Ovary (tissue), 9 donors: ENCODE measurements around the gene PPM1B. TPM values are rescaled to one million over a fixed set of nuclear protein-coding genes. Genes with fewer than 3 reads are reported as not detected.

Experiments
- DNase-seq, 5 donors: peaks; one replicate each; pipeline ENCODE4 v3.0.0-alpha.2; 2019 to 2020
- H3K27ac ChIP-seq, 2 donors: fragments of 200-600 bp; one replicate each; pipeline versions ENCODE4 v1.5.1 to v1.8.0; 2019 to 2022
- H3K27me3 ChIP-seq: fragments of 200-600 bp; one replicate; pipeline ENCODE4 v1.8.0; 2022
- H3K36me3 ChIP-seq: fragments of 200-600 bp; sonication (generic); one replicate; pipeline ENCODE4 v1.5.1; 2019
- H3K4me1 ChIP-seq: one replicate; pipeline ENCODE4 v1.8.1; 2013; ENCODE audit warnings: mild to moderate bottlenecking, moderate library complexity; ENCODE audit not compliant: insufficient read depth
- H3K4me3 ChIP-seq: fragments of 200-600 bp; sonication (generic); one replicate; pipeline ENCODE4 v1.5.1; 2017
- H3K9me3 ChIP-seq, 2 donors: fragments of 200-600 bp in 1 of 2; sonication (generic) in 1 of 2; one replicate each; pipeline versions ENCODE4 v1.5.1 to v1.8.1; 2013 to 2019; ENCODE audit warnings: mild to moderate bottlenecking in 1 of 2, moderate library complexity in 1 of 2
- CTCF ChIP-seq, 3 donors: fragments of 450-650 bp in 2 of 3; fragments of 200-600 bp in 1 of 3; IDR thresholded peaks; one replicate each; pipeline versions ENCODE4 v1.5.1 to v1.8.0; 2016 to 2022; ENCODE audit warnings: antibody characterized with exemption in 3 of 3, mild to moderate bottlenecking in 1 of 3
- EP300 ChIP-seq: sonication (generic); formaldehyde crosslinking; IDR thresholded peaks from one replicate; pipeline ENCODE4 v1.6.1; 2017; ENCODE audit warnings: antibody characterized with exemption
- POLR2A ChIP-seq: fragments of 450-650 bp; IDR thresholded peaks from one replicate; pipeline ENCODE4 v1.6.1; 2017; ENCODE audit warnings: antibody characterized with exemption, mild to moderate bottlenecking, moderate library complexity
- WGBS, 3 donors: extraction: QIAGEN DNeasy Blood & Tissue Kit in 1 of 3; methylation state at CpG; one replicate each; pipeline versions ENCODE4 v1.1.5 to v1.1.7; 2013 to 2017; 5-methylcytosine and 5-hydroxymethylcytosine counted together
- intact Hi-C, 4 donors: fragments of 100-400 bp; cut with DNase I; formaldehyde crosslinking; loops; one replicate each; pipeline versions ENCODE4 v1.11.0 to v1.15.1; 2022 to 2023
- polyA plus RNA-seq, 2 donors: library from polyadenylated mRNA; stranded (reverse); fragments of 200-250 nt in 1 of 2; fragments of 350-450 nt in 1 of 2; fragmentation: Illumina TruSeq in 1 of 2; extraction: RNeasy Lipid Tissue Mini Kit (QIAGEN cat#74804) in 1 of 2; gene quantifications; one replicate each; pipeline ENCODE4 v1.2.3, GENCODE V29; 2013 to 2014
- total RNA-seq, 7 donors: library from RNA; depleted of rRNA in 2 of 7; stranded (reverse); fragments of >200 nt in 2 of 7; fragmentation: NEBNext Ultra II Directional in 3 of 7; extraction: Animal tissue kit (Norgen Biotek cat#: 25700) in 3 of 7; gene quantifications; one replicate each; pipeline versions ENCODE4 v1.1.0 to v1.2.4, GENCODE V29; 2016 to 2023
- donor health status: DM: no; HTN: no; CAD: no; lungs with moderate emphysema.
- donor health status: DM: no; HTN: no; CAD: no.
- donor health status: Bipolar disorder and iron deficiency.
- donor health status: DM: yes; HTN: yes; CAD: no.
- donor health status: DM: no; HTN: no; CAD: no.
- donor health status: DM: yes; HTN: yes; CAD: no.

PPM1B gene
- total and polyA plus RNA-seq, 9 donors: 27.6 to 43.4 (median 35.7) TPM

GRCh38 chr2:44137872-44138551 is 30.7 kb upstream of the PPM1B start:
- intact Hi-C loops: no loop called here
- Histone ChIP-seq H3K36me3 (no peaks in the 10 kb centered on the region), H3K27me3 (no peaks in the 10 kb centered on the region), H3K4me3 (no peak overlapping the region), H3K27ac (no peak overlapping the region), H3K9me3 (no peaks in the 10 kb centered on the region), H3K4me1 (peaks cover 2% of the 10 kb centered on the region)
- DNase-seq: no peak
- TF ChIP-seq POLR2A (no peak), EP300 (no peak), CTCF (IDR thresholded peaks at IDR 0.05) (no peak)
- 94 to 96% (median 95%) methylated on average over 4 of the region's 4 CpGs for WGBS, 3 donors

GRCh38 chr2:44139741-44140140 is 28.9 kb upstream of the PPM1B start:
- Histone ChIP-seq H3K4me3 (no peak overlapping the region), H3K27ac (no peak overlapping the region), H3K9me3 (no peaks in the 10 kb centered on the region), H3K4me1 (peaks cover 2% of the 10 kb centered on the region), H3K27me3 (no peaks in the 10 kb centered on the region), H3K36me3 (no peaks in the 10 kb centered on the region)
- no peak for TF ChIP-seq EP300
- no peak for TF ChIP-seq CTCF (IDR thresholded peaks at IDR 0.05)
- TF ChIP-seq POLR2A: no peak
- intact Hi-C loops: no loop called here
- 92 to 98% (median 94%) methylated on average over 1 of the region's 1 CpG for WGBS, 3 donors
- DNase-seq: no peak

GRCh38 chr2:44142306-44142705 is 26.4 kb upstream of the PPM1B start:
- H3K36me3 ChIP-seq: no peaks in the 10 kb centered on the region
- no peaks in the 10 kb centered on the region for H3K27me3 ChIP-seq
- no peaks in the 10 kb centered on the region for H3K9me3 ChIP-seq
- 86 to 95% (median 90%) methylated on average over 1 of the region's 1 CpG for WGBS, 3 donors
- H3K4me3 ChIP-seq: no peak overlapping the region
- TF ChIP-seq POLR2A (no peak), CTCF (IDR thresholded peaks at IDR 0.05) (no peak), EP300 (no peak)
- intact Hi-C loops: no loop called here
- no peaks in the 10 kb centered on the region for H3K4me1 ChIP-seq
- no peak for DNase-seq
- no peak overlapping the region for H3K27ac ChIP-seq

GRCh38 chr2:44143701-44144100 is 25.0 kb upstream of the PPM1B start:
- no peak for DNase-seq
- Histone ChIP-seq H3K9me3 (no peaks in the 10 kb centered on the region), H3K36me3 (no peaks in the 10 kb centered on the region), H3K27me3 (no peaks in the 10 kb centered on the region), H3K4me3 (no peak overlapping the region), H3K4me1 (no peaks in the 10 kb centered on the region), H3K27ac (no peak overlapping the region)
- intact Hi-C loops: no loop called here
- 45 to 53% (median 51%) methylated on average over 3 of the region's 3 CpGs for WGBS, 3 donors
- no peak for TF ChIP-seq CTCF (IDR thresholded peaks at IDR 0.05)
- no peak for TF ChIP-seq POLR2A
- TF ChIP-seq EP300: no peak
